BE2C (cell line): ENCODE data around the gene MBD2.
"Not testable (repeated sequence)": the region's sequence is repeated elsewhere in the genome, so short reads cannot be mapped to it uniquely, and the experiment has no call there.

Experiments
- DNase-seq: peaks from one replicate; pipeline ENCODE4 v3.0.0-alpha.2; 2020
- H3K27me3 ChIP-seq: fragments of 250-450 bp; sonication (Bioruptor Pico); 2 replicates; pipeline ENCODE4 v1.5.1; 2020; ENCODE audit warnings: mild to moderate bottlenecking
- H3K36me3 ChIP-seq: fragments of 250-450 bp; sonication (Bioruptor Pico); 2 replicates; pipeline ENCODE4 v1.5.1; 2020; ENCODE audit warnings: mild to moderate bottlenecking
- H3K4me1 ChIP-seq: fragments of 250-450 bp; sonication (Bioruptor Pico); 2 replicates; pipeline ENCODE4 v1.5.1; 2020
- H3K4me3 ChIP-seq: 2 replicates; pipeline ENCODE4 v1.5.1; 2011; ENCODE audit warnings: low read depth, low read length
- H3K9me3 ChIP-seq: fragments of 250-450 bp; sonication (Bioruptor Pico); 2 replicates; pipeline ENCODE4 v1.5.1; 2020
- CTCF ChIP-seq: IDR thresholded peaks from 2 replicates; pipeline ENCODE4 v1.5.1; 2012; ENCODE audit warnings: mild to moderate bottlenecking, low read depth, low read length

MBD2 gene

GRCh38 chr18:54232485-54233227 lies 8.2 kb upstream of the MBD2 start:
- Histone ChIP-seq H3K4me1 (no peaks in the 10 kb centered on the region), H3K36me3 (no peaks in the 10 kb centered on the region), H3K27me3 (no peaks in the 10 kb centered on the region), H3K9me3 (no peaks in the 10 kb centered on the region), H3K4me3 (no peak overlapping the region)
- no peak for TF ChIP-seq CTCF
- no peak for DNase-seq

DNA sequence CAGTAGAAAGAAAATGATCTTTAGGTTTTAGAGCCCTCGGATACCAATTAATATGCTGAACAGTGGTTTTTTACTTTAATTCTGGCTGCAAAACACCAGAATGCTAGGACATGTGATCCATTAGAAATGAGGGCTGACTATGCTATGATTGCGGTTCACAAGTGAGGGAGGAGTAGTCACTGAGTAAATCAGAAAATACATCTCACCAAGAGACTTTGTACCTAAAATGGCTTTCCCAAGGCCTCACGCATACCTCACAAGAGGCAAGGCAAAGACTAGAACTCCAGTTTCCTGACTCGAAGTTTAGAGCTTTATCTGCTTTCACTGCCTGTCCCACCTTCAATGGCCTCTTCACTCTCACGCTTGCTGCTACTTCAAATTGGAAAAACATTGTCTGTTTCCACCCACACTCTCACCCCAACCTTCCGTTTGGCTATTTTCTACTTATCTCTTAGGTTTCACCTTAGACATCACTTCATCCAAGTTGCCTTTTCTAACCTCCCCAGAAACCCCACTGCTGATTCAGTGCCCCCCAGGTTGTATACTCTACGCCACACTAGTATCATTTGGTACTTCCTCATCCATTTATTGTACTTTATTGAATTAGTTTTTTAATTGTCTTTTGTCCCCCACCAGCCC lies 5.1 kb upstream of the MBD2 start:
- no peaks in the 10 kb centered on the region for H3K36me3 ChIP-seq
- TF ChIP-seq CTCF = no peak
- H3K27me3 ChIP-seq = no peaks in the 10 kb centered on the region
- no peak for DNase-seq
- no peaks in the 10 kb centered on the region for H3K4me1 ChIP-seq
- no peaks in the 10 kb centered on the region for H3K9me3 ChIP-seq
- H3K4me3 ChIP-seq = no peak overlapping the region

DNA sequence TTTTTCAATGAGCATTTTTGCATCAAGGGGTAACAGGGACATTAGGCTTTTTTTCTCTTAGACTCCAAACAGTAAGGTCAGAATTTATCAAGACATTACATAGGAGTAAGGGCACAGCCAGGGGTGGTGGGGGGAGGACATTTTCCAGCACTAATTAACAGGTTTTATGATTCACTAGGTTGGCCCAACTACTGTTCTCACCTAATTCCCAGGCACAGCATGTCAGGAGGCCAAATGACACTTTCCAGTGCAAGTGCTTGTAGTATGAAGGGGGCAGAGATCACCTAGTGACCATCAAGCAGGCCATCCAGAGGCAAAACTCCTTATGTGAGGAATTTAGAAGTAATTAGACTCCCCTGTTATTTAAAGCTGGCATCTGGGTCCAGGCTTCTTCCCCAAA lies 3.9 kb upstream of the MBD2 start:
- no peaks in the 10 kb centered on the region for H3K36me3 ChIP-seq
- H3K27me3 ChIP-seq = no peaks in the 10 kb centered on the region
- H3K4me3 ChIP-seq = no peak overlapping the region
- no peaks in the 10 kb centered on the region for H3K9me3 ChIP-seq
- H3K4me1 ChIP-seq = no peaks in the 10 kb centered on the region
- DNase-seq = no peak
- no peak for TF ChIP-seq CTCF

DNA sequence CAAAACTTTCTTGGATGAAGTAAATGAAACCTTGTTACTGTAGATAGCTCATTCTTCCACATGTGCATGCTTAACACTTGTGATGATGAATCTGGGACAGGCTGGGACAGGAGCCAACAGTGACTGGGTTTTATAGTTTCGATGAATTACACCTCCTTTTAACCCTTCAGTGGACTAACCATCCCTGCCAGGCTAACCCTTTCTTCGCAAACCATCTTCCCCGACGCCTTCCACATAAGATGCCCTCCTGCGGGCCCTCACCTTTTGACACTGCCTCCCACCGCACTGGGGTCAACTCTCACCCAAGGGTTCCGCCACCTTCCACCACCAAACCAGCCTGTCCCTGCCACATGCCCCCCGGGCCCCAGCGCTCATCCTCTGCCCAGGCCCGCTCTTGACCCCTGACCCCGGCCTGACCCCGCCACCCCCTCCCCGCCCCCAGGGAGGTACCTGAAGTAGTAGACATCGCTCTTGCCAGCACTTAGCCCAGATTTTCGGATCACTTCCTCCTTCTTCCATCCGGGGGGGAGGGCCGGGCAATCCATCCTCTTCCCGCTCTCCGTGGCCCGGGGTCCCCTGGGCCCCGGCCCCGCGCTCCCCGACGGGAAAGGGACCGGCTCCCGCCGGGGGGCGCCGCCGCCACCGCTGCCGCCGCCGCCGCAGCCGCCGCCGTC lies 764 bp downstream of the MBD2 start:
- Histone ChIP-seq H3K36me3 (no peaks in the 10 kb centered on the region), H3K4me3 (peak overlapping the region; percentile 58), H3K4me1 (no peaks in the 10 kb centered on the region), H3K9me3 (no peaks in the 10 kb centered on the region), H3K27me3 (no peaks in the 10 kb centered on the region)
- no peak for TF ChIP-seq CTCF
- no peak for DNase-seq

- Histone ChIP-seq H3K4me1 (no peaks in the 10 kb centered on the region), H3K27me3 (no peaks in the 10 kb centered on the region), H3K4me3 (peak overlapping the region; percentile 58), H3K36me3 (no peaks in the 10 kb centered on the region), H3K9me3 (no peaks in the 10 kb centered on the region)
- DNase-seq = no peak
- no peak for TF ChIP-seq CTCF
Measured at GRCh38 chr18:54222922-54223567, 1.4 kb downstream of the MBD2 start.

DNA sequence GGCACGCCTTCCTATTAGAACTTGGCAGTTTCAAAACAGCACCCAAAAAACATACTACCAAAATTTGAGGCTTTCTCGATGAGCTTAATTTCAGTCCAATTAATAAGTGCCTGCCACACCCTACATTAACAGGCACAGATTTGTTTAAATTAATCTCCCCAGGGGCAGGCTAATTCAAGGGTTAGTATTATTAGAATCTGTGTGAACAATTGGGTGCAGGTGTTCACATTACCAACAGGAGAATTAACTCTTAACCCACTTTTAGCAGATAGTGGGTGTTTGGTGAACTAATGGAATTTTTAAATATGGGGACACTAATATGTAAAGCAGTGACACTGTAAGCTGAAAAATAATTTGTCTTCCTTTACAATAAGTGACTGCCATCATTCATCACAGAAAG lies 4.1 kb downstream of the MBD2 start:
- no peak for DNase-seq
- H3K4me1 ChIP-seq = no peaks in the 10 kb centered on the region
- no peak overlapping the region for H3K4me3 ChIP-seq
- H3K36me3 ChIP-seq = no peaks in the 10 kb centered on the region
- H3K9me3 ChIP-seq = no peaks in the 10 kb centered on the region
- no peaks in the 10 kb centered on the region for H3K27me3 ChIP-seq
- TF ChIP-seq CTCF = no peak

DNA sequence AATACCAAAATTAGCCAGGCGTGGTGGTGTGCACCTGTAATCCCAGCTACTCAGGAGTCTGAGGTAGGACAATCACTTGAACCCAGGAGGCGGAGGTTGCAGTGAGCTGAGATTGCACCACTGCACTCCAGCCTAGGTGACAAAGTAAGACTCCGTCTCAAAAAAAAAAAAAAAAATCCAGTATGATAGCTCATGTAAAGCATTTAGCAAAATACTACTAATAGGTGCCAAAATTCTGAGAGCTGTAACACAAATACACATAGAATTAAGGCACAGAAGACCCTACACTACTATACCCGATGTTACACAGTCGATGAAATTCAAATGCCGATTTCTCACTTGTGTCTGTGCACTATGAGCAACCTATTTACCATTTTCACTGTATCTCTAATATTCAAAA lies 5.7 kb downstream of the MBD2 start:
- H3K9me3 ChIP-seq, H3K27me3 ChIP-seq, H3K36me3 ChIP-seq, H3K4me1 ChIP-seq, DNase-seq, H3K4me3 ChIP-seq: not testable (repeated sequence)
